ENCODE data around the gene MYO3B.
"Not testable (repeated sequence)": the region's sequence is repeated elsewhere in the genome, so short reads cannot be mapped to it uniquely, and the experiment has no call there.

Gene MYO3B

DNA sequence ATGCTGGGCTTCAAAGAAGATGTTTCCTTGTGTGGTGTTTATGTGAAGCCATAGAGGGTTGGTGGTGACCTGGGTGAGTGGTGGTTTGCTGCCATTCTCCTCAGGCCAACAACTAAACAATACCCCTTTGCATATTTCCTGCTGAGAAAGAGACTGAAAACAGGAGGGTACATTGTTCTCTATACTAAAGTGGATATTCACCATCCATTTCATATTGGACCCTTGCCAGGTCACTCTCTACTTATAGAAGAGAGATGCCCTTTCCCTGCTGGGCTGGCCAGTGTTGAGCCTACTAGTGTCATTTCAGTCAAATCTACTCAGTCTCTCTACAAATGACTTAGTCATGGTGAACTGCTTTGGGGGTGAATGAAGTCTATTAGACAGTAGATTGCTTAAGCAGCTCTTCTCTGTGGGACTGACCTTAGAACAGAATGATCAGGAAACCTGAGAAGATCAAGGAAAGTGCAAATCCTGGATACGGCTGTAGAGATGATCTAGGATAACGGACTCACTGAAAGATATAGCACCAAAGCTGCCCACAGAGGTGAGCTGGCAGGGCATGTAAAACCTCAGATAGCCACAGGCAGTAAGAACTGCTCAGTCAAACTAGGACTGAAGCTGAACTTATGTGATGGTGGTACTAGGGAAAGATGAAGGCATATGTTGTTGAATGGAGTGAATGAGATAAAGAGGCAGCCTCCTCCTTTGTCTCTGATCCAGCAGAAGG lies 154.9 kb downstream of the MYO3B start:
- DNase-seq (ENCODE audit: low read depth in 1 of 2, low spot score in 1 of 2): no peak

GRCh38 chr2:170335351-170335750 lies 157.4 kb downstream of the MYO3B start:
- no peak for DNase-seq (ENCODE audit: low read depth in 1 of 2, low spot score in 1 of 2)

DNA sequence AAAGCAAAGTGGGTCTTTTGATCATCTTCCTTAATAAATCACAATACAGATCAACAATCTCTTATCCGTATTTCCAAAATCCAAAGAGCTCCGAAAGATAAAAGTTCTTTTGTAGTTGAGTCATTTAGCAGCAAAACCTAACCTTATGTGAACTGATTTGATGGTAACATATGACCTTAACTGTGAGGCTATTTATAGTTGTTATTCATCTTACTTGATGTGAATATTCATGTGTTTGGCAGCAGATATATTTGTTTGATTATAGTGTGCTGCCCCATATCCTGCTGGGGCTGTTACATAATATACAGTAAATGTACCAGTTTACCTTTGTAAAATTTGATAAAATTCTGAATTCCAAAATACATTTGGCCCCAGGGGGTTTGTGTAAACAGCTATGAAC lies 158.5 kb downstream of the MYO3B start:
- DNase-seq (ENCODE audit: low read depth in 1 of 2, low spot score in 1 of 2): no peak

DNA sequence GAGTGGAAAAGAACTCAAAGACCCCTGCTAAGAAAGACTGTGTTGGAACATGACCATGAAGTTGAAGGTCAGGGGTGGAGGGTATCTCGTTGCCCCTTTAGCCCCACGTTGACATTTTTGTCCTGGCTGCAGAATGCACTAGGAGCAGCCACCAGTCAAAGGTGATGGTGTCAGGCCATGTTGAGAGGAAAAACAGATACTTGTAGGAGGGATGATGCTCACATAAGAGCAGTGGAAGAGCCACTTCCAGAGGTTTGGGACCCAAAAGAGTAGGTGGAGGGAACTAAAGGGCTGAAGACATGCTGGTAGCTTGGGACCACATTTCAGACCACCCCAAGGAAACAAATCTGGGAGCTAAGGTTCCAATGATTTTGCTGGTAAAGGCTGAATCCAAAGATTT lies 159.0 kb downstream of the MYO3B start:
- DNase-seq (ENCODE audit: low read depth in 1 of 2, low spot score in 1 of 2): no peak

- DNase-seq (ENCODE audit: low read depth in 1 of 2, low spot score in 1 of 2): no peak
Observed at GRCh38 chr2:170339322-170339721, 161.4 kb downstream of the MYO3B start.

DNA sequence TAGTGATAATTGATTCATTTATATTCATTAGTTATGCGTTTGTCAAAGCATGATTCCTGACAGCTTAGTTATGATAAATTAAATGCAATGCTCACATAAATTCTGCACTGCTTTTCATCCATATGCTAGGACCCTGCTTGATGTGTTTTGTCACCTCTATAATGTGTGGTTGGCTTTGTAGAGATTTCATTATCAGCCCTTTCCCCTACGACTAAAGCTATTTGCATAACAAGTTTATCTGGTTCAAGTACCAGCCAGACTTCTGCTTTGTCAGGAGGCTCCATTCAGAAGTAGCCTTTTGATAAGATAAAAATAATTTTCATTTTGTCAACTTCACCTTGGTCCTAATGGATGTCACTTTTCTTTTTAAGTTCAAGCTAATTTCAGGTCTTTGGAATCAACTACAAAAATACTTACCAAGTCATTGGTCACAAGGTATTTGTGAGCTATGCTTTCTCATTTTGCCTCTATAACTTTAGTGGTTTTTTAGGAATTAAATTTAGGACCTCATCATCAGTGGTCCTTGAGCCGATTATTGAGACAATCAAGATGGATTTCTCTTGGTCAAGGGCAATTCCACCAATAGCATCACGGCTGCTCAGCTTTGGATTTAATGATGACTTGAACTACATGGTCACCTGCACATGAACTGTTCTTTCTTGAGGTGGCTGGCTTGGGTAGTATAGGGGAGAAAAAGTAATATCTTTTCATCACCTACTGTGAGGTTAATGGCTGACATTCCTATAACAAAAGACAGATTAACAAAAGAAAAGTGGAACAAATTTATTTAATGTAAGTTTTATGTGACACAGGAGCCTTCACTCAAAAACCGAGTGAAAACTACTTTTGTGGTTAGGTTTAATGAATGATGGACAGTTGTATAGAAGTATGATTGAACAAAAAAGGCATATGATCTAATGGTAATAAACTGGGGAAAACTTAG lies 162.1 kb downstream of the MYO3B start:
- no peak for DNase-seq (ENCODE audit: low read depth in 1 of 2, low spot score in 1 of 2)

- DNase-seq (ENCODE audit: low read depth in 1 of 2, low spot score in 1 of 2): no peak
Observed at GRCh38 chr2:170340693-170341068, 162.7 kb downstream of the MYO3B start.

DNA sequence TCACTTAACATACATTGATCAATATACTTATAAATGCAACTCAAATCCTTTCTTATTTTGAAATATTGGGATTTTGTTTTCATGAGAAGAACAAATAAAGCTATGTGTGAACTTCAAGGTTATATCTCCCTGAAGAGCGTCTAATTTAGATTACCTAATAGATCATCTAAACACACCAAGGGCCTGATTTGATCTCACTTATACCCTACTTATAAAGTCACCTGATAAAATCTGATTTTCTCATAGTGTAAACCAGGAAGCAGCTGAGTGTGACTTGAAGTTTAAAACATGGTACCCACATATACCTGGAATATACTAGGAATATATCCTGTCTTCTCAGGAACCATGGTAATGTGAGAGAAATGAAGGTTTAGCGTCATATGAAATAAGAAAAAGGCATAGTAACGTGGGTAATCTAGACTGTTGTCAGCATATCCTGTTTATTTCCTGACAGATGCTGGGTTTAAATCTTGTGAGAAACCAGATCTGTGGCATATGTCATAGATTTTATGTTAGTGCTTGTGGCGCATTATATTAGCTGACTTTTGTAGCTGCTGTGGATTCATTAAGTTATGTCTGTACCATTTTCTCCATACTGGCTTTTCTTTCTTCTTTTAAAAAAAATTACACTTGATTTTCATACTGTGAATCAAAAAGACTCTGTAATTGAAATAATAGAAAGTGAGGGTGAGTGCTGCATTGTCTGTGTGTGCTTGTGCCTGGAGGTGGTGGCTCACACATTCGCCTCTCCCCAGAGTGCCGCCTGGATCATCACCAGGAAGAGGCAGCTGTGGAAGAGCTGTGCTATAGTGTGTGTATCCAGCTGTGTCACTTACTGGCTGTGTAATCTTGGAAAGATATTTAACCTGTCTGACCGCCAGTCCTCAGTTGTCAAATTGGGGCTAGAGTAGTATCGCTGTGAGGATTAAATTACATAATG lies 164.0 kb downstream of the MYO3B start:
- no peak for DNase-seq (ENCODE audit: low read depth in 1 of 2, low spot score in 1 of 2)

DNA sequence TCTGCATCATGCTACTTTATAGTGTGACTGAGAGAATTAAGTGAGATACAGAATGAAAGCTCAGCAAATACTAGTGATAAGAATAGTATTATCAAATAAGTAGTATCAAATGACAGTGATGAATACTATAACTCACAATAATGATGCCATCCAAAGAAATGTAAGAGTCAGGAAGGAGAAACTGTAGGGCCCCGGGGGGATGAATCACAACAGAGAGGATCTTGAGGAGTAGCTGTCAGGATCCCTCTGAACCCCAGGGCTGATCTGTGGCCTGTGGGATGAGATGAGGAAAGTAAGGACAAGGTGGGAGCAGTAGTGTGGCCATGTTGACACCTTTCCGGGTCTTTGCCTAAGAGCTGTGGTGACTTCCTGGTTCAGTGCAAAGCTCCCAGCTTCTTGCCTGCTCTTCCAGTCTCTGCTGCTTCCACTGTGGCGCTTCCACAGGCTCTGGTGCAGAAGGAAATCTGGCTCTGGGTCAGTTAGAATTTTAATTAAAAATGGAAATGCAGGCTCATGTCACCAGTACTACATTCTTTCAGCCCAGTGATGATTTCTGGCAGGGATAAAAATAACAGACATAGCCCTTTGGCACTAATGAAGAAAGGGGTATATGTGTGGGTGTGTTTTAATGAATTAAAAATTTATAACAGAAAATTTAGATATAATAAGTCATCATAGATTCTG lies 166.9 kb downstream of the MYO3B start:
- no peak for DNase-seq (ENCODE audit: low read depth in 1 of 2, low spot score in 1 of 2)

GRCh38 chr2:170345607-170346006 lies 167.7 kb downstream of the MYO3B start:
- no peak for DNase-seq (ENCODE audit: low read depth in 1 of 2, low spot score in 1 of 2)

GRCh38 chr2:170349269-170349668 lies 171.3 kb downstream of the MYO3B start:
- DNase-seq (ENCODE audit: low read depth in 1 of 2, low spot score in 1 of 2): not testable (repeated sequence)

GRCh38 chr2:170350929-170351826 lies 173.2 kb downstream of the MYO3B start:
- no peak for DNase-seq (ENCODE audit: low read depth in 1 of 2, low spot score in 1 of 2)

GRCh38 chr2:170353723-170354122 lies 175.8 kb downstream of the MYO3B start:
- DNase-seq (ENCODE audit: low read depth in 1 of 2, low spot score in 1 of 2): no peak

GRCh38 chr2:170354388-170354787 lies 176.4 kb downstream of the MYO3B start:
- DNase-seq (ENCODE audit: low read depth in 1 of 2, low spot score in 1 of 2): no peak

- no peak for DNase-seq (ENCODE audit: low read depth in 1 of 2, low spot score in 1 of 2)
Observed at GRCh38 chr2:170354855-170355780, 177.2 kb downstream of the MYO3B start.

- DNase-seq (ENCODE audit: low read depth in 1 of 2, low spot score in 1 of 2): no peak
Observed at GRCh38 chr2:170359466-170359865, 181.5 kb downstream of the MYO3B start.

- DNase-seq (ENCODE audit: low read depth in 1 of 2, low spot score in 1 of 2): no peak
Observed at GRCh38 chr2:170360546-170361089, 182.7 kb downstream of the MYO3B start.

Data from stimulated activated CD4-positive, alpha-beta T cell treated with anti-CD3 and anti-CD28 coated beads, Interleukin-15, amount 100 ng/mL, for 1 hour (primary cell).